ENCODE results near the gene NLGN2. TPM values are rescaled to one million over a fixed set of nuclear protein-coding genes. Genes with fewer than 3 reads are reported as not detected.

Gene NLGN2
- total and polyA plus RNA-seq, 2 experiments from 2014 or later, result 14.4 to 38.7 TPM

DNA sequence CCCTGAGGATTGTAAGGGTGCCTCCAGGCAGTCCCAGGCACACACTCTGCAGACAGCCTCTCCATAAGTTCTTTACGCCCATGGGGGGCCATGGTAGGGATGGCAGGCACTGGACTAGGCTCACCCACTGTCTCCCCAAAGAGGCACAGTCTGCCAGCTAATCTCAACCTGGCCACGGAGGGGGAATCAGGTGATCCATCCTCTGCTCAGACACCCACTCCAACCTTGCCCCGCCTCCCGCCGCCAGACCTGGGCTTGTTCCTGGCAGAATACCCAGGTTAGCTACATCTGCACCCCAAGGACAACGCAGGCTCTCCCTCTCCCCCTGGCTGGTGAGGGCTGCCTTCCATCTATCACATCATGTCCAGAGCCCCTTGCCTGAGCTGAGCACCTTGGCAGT lies 1.2 kb downstream of the NLGN2 start (continued):
- TF ChIP-seq, protein P1, sequence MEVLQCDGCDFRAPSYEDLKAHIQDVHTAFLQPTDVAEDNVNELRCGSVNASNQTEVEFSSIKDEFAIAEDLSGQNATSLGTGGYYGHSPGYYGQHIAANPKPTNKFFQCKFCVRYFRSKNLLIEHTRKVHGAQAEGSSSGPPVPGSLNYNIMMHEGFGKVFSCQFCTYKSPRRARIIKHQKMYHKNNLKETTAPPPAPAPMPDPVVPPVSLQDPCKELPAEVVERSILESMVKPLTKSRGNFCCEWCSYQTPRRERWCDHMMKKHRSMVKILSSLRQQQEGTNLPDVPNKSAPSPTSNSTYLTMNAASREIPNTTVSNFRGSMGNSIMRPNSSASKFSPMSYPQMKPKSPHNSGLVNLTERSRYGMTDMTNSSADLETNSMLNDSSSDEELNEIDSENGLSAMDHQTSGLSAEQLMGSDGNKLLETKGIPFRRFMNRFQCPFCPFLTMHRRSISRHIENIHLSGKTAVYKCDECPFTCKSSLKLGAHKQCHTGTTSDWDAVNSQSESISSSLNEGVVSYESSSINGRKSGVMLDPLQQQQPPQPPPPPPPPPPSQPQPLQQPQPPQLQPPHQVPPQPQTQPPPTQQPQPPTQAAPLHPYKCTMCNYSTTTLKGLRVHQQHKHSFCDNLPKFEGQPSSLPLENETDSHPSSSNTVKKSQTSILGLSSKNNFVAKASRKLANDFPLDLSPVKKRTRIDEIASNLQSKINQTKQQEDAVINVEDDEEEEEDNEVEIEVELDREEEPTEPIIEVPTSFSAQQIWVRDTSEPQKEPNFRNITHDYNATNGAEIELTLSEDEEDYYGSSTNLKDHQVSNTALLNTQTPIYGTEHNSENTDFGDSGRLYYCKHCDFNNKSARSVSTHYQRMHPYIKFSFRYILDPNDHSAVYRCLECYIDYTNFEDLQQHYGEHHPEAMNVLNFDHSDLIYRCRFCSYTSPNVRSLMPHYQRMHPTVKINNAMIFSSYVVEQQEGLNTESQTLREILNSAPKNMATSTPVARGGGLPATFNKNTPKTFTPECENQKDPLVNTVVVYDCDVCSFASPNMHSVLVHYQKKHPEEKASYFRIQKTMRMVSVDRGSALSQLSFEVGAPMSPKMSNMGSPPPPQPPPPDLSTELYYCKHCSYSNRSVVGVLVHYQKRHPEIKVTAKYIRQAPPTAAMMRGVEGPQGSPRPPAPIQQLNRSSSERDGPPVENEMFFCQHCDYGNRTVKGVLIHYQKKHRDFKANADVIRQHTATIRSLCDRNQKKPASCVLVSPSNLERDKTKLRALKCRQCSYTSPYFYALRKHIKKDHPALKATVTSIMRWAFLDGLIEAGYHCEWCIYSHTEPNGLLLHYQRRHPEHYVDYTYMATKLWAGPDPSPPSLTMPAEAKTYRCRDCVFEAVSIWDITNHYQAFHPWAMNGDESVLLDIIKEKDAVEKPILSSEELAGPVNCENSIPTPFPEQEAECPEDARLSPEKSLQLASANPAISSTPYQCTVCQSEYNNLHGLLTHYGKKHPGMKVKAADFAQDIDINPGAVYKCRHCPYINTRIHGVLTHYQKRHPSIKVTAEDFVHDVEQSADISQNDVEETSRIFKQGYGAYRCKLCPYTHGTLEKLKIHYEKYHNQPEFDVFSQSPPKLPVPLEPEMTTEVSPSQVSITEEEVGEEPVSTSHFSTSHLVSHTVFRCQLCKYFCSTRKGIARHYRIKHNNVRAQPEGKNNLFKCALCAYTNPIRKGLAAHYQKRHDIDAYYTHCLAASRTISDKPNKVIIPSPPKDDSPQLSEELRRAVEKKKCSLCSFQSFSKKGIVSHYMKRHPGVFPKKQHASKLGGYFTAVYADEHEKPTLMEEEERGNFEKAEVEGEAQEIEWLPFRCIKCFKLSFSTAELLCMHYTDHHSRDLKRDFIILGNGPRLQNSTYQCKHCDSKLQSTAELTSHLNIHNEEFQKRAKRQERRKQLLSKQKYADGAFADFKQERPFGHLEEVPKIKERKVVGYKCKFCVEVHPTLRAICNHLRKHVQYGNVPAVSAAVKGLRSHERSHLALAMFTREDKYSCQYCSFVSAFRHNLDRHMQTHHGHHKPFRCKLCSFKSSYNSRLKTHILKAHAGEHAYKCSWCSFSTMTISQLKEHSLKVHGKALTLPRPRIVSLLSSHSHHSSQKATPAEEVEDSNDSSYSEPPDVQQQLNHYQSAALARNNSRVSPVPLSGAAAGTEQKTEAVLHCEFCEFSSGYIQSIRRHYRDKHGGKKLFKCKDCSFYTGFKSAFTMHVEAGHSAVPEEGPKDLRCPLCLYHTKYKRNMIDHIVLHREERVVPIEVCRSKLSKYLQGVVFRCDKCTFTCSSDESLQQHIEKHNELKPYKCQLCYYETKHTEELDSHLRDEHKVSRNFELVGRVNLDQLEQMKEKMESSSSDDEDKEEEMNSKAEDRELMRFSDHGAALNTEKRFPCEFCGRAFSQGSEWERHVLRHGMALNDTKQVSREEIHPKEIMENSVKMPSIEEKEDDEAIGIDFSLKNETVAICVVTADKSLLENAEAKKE (CRISPR knock-in tag; IDR thresholded peaks at IDR 0.05), result no peak
- TF ChIP-seq, protein P2, sequence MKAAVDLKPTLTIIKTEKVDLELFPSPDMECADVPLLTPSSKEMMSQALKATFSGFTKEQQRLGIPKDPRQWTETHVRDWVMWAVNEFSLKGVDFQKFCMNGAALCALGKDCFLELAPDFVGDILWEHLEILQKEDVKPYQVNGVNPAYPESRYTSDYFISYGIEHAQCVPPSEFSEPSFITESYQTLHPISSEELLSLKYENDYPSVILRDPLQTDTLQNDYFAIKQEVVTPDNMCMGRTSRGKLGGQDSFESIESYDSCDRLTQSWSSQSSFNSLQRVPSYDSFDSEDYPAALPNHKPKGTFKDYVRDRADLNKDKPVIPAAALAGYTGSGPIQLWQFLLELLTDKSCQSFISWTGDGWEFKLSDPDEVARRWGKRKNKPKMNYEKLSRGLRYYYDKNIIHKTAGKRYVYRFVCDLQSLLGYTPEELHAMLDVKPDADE (IDR thresholded peaks at IDR 0.05), result no peak
- TF ChIP-seq JUNB (IDR thresholded peaks at IDR 0.05; ENCODE audit: unreplicated experiment) (no peak), POLR2AphosphoS5 (IDR thresholded peaks at IDR 0.05; ENCODE audit: low read depth) (no peak), EZH2 (IDR thresholded peaks at IDR 0.05; ENCODE audit: low read depth, unreplicated experiment) (no peak), EZH2phosphoT487 (IDR thresholded peaks at IDR 0.05; ENCODE audit: unreplicated experiment) (no peak), ZNF331 (CRISPR knock-in tag; IDR thresholded peaks at IDR 0.05; ENCODE audit: low read depth) (no peak), STAT1 (IDR thresholded peaks at IDR 0.05; ENCODE audit: unreplicated experiment) (no peak), NANOG (IDR thresholded peaks at IDR 0.05; ENCODE audit: borderline replicate concordance) (no peak)
- TF ChIP-seq, protein P3, sequence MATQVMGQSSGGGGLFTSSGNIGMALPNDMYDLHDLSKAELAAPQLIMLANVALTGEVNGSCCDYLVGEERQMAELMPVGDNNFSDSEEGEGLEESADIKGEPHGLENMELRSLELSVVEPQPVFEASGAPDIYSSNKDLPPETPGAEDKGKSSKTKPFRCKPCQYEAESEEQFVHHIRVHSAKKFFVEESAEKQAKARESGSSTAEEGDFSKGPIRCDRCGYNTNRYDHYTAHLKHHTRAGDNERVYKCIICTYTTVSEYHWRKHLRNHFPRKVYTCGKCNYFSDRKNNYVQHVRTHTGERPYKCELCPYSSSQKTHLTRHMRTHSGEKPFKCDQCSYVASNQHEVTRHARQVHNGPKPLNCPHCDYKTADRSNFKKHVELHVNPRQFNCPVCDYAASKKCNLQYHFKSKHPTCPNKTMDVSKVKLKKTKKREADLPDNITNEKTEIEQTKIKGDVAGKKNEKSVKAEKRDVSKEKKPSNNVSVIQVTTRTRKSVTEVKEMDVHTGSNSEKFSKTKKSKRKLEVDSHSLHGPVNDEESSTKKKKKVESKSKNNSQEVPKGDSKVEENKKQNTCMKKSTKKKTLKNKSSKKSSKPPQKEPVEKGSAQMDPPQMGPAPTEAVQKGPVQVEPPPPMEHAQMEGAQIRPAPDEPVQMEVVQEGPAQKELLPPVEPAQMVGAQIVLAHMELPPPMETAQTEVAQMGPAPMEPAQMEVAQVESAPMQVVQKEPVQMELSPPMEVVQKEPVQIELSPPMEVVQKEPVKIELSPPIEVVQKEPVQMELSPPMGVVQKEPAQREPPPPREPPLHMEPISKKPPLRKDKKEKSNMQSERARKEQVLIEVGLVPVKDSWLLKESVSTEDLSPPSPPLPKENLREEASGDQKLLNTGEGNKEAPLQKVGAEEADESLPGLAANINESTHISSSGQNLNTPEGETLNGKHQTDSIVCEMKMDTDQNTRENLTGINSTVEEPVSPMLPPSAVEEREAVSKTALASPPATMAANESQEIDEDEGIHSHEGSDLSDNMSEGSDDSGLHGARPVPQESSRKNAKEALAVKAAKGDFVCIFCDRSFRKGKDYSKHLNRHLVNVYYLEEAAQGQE (IDR thresholded peaks at IDR 0.05; ENCODE audit: unreplicated experiment), result no peak

Data from GM23338 (cell line).